CD4-positive, alpha-beta T cell (primary cell): ENCODE measurements around the gene NECTIN4. TPM values are rescaled to one million over a fixed set of nuclear protein-coding genes. Genes with fewer than 3 reads are reported as not detected.

Experiments
- ATAC-seq: fragments of 200-7000 bp; cut with Tn5 transposase; one replicate; pipeline ENCODE4 v1.10.0; 2022; ENCODE audit warnings: mild to moderate bottlenecking; ENCODE audit not compliant: poor library complexity
- CTCF ChIA-PET: fragments of 350-600 bp; sonication (Branson Sonifier 250); formaldehyde crosslinking; loops from one replicate; lab custom pipeline; 2021; ENCODE audit warnings: antibody characterized with exemption, inconsistent platforms; lab: Charles Lee
- POLR2A ChIA-PET: fragments of 350-600 bp; sonication (Branson Sonifier 250); formaldehyde crosslinking; loops from one replicate; lab custom pipeline; 2021; ENCODE audit warnings: antibody characterized with exemption, inconsistent platforms; lab: Charles Lee
- DNase-seq, 14 experiments: peaks; one replicate each; pipeline ENCODE4 v3.0.0-alpha.2; 2013 to 2020; ENCODE audit warnings: mixed read lengths in 2 of 14
- H3K27ac ChIP-seq, 2 donors: one replicate each; pipeline versions ENCODE4 v1.5.1 to v1.7.0; 2013; ENCODE audit warnings: low read length in 2 of 2, low read depth in 1 of 2, mild to moderate bottlenecking in 1 of 2
- H3K27me3 ChIP-seq, 2 experiments: 1 replicate in 1 of 2; 2 replicates in 1 of 2; pipeline versions ENCODE4 v1.6.1 to v1.7.0; 2013; ENCODE audit warnings: low read length in 2 of 2, control low read depth in 1 of 2, mild to moderate bottlenecking in 1 of 2, moderate library complexity in 1 of 2; ENCODE audit not compliant: insufficient read depth in 2 of 2, control insufficient read depth in 1 of 2
- H3K36me3 ChIP-seq: one replicate; pipeline ENCODE4 v1.6.1; 2013; ENCODE audit warnings: low read length, control low read depth; ENCODE audit not compliant: insufficient read depth
- H3K4me1 ChIP-seq: one replicate; pipeline ENCODE4 v1.6.1; 2013; ENCODE audit warnings: low read length, control low read depth; ENCODE audit not compliant: insufficient read depth
- H3K4me3 ChIP-seq: one replicate; pipeline ENCODE4 v1.5.1; 2013; ENCODE audit warnings: mild to moderate bottlenecking, low read length, moderate library complexity
- H3K9me3 ChIP-seq, 2 experiments: 1 replicate in 1 of 2; 2 replicates in 1 of 2; pipeline versions ENCODE4 v1.6.1 to v1.7.0; 2013; ENCODE audit warnings: low read length in 2 of 2, mild to moderate bottlenecking in 2 of 2, control low read depth in 1 of 2, moderate library complexity in 1 of 2; ENCODE audit not compliant: control insufficient read depth in 1 of 2, insufficient read depth in 1 of 2
- H3K27ac Mint-ChIP-seq: one replicate; pipeline ENCODE4 v1.8.0; 2020; ENCODE audit warnings: mixed read lengths
- H3K27me3 Mint-ChIP-seq: one replicate; pipeline ENCODE4 v1.8.0; 2021; ENCODE audit warnings: mixed read lengths
- H3K36me3 Mint-ChIP-seq: one replicate; pipeline ENCODE4 v1.8.0; 2021; ENCODE audit warnings: low read depth, mixed read lengths
- H3K4me1 Mint-ChIP-seq: one replicate; pipeline ENCODE4 v1.8.0; 2021; ENCODE audit warnings: low read depth, mixed read lengths
- H3K4me3 Mint-ChIP-seq: one replicate; pipeline ENCODE4 v1.8.0; 2020; ENCODE audit warnings: mild to moderate bottlenecking, mixed read lengths
- H3K9me3 Mint-ChIP-seq: one replicate; pipeline ENCODE4 v1.8.0; 2020; ENCODE audit warnings: mixed read lengths
- CTCF ChIP-seq: fragments of 200-600 bp; IDR thresholded peaks from one replicate; pipeline ENCODE4 v1.8.0; 2022; ENCODE audit warnings: antibody characterized with exemption, mild to moderate bottlenecking
- intact Hi-C, 2 experiments: fragments of 100-400 bp; cut with DNase I in 1 of 2; cut with micrococcal nuclease in 1 of 2; formaldehyde crosslinking; loops; one replicate each; pipeline versions ENCODE4 v1.15.1 to v1.9.0; 2023 to 2025; cut with DNase I, micrococcal nuclease
- total RNA-seq, 174 experiments: library from RNA in 2 of 174; stranded (reverse) in 2 of 174; gene quantifications; one replicate each; pipeline ENCODE4 v1.2.3 and lab custom pipeline; 2021 to 2026

NECTIN4 gene
- total RNA-seq, 2 experiments from 2014 or later: 0.22 TPM

GRCh38 chr1:161111117-161111516 is 21.8 kb upstream of the NECTIN4 start:
- no peak overlapping the region for H3K4me3 Mint-ChIP-seq
- ChIA-PET POLR2A (no interaction called here), CTCF (no interaction called here)
- peaks cover 26% of the 10 kb centered on the region for H3K36me3 Mint-ChIP-seq
- no peaks in the 10 kb centered on the region for H3K9me3 ChIP-seq
- no peak for TF ChIP-seq CTCF
- H3K4me1 Mint-ChIP-seq: peaks cover 45% of the 10 kb centered on the region
- H3K36me3 ChIP-seq: peaks cover 14% of the 10 kb centered on the region
- no peak for ATAC-seq
- no peaks in the 10 kb centered on the region for H3K27me3 ChIP-seq
- H3K27me3 Mint-ChIP-seq: no peaks in the 10 kb centered on the region
- H3K4me1 ChIP-seq: peaks cover 17% of the 10 kb centered on the region
- H3K27ac ChIP-seq: no peak overlapping the region
- no peak for DNase-seq
- H3K9me3 Mint-ChIP-seq: no peaks in the 10 kb centered on the region
- intact Hi-C loops: no loop called here
- no peak overlapping the region for H3K27ac Mint-ChIP-seq
- H3K4me3 ChIP-seq: no peak overlapping the region

GRCh38 chr1:161106431-161106830 is 17.1 kb upstream of the NECTIN4 start:
- Mint-ChIP-seq H3K4me1 (peaks cover 17% of the 10 kb centered on the region), H3K4me3 (no peak overlapping the region), H3K9me3 (no peaks in the 10 kb centered on the region), H3K27ac (peak overlapping the region; percentile 34), H3K27me3 (no peaks in the 10 kb centered on the region), H3K36me3 (peaks cover 38% of the 10 kb centered on the region)
- ATAC-seq (no peak), DNase-seq (no peak)
- peaks cover 23% of the 10 kb centered on the region for H3K36me3 ChIP-seq
- H3K27me3 ChIP-seq: no peaks in the 10 kb centered on the region
- TF ChIP-seq CTCF: no peak
- H3K4me3 ChIP-seq: no peak overlapping the region
- H3K9me3 ChIP-seq: no peaks in the 10 kb centered on the region
- H3K4me1 ChIP-seq: peaks cover 2% of the 10 kb centered on the region
- CTCF ChIA-PET: no interaction called here
- POLR2A ChIA-PET: interaction anchor here (0.6 to 1.1 kb wide), 2 partner anchors 9 to 133 kb away, joined by 3 to 4 read pairs; no protein-coding TSS in a partner anchor
- intact Hi-C loops: no loop called here
- H3K27ac ChIP-seq: no peak overlapping the region

- peaks cover 22% of the 10 kb centered on the region for H3K4me1 ChIP-seq
- no peaks in the 10 kb centered on the region for H3K9me3 ChIP-seq
- no peaks in the 10 kb centered on the region for H3K9me3 Mint-ChIP-seq
- no peak overlapping the region for H3K4me3 ChIP-seq
- no peak overlapping the region for H3K27ac Mint-ChIP-seq
- peak overlapping the region; percentile 34 for H3K4me3 Mint-ChIP-seq
- intact Hi-C loops: loop anchor here in 1 of 2 experiments (1.0 kb wide), 1 partner anchor 59 kb away; no protein-coding TSS in a partner anchor
- H3K36me3 Mint-ChIP-seq: peaks cover 48% of the 10 kb centered on the region
- CTCF ChIA-PET: interaction anchor here (1.4 to 5.8 kb wide), 3 partner anchors 61 to 110 kb away, joined by 7 to 66 read pairs (median 46); partner anchors contain the start of gene TSTD1
- POLR2A ChIA-PET: interaction anchor here (1.0 to 5.2 kb wide), 2 partner anchors 30 to 54 kb away, joined by 3 to 62 read pairs; partner anchors contain the start of gene USF1
- TF ChIP-seq CTCF: no peak
- DNase-seq: no peak
- ATAC-seq: no peak
- H3K27me3 ChIP-seq: no peaks in the 10 kb centered on the region
- H3K36me3 ChIP-seq: peaks cover 30% of the 10 kb centered on the region
- H3K4me1 Mint-ChIP-seq: peaks cover 30% of the 10 kb centered on the region
- no peak overlapping the region for H3K27ac ChIP-seq
- peaks cover 6% of the 10 kb centered on the region for H3K27me3 Mint-ChIP-seq
Observed at GRCh38 chr1:161100556-161100955, 11.2 kb upstream of the NECTIN4 start.
